Fibroblast of mammary gland (primary cell): Measurements from ENCODE around the gene GRIK4.

ENCODE experiments used
- DNase-seq: peaks from one replicate; pipeline ENCODE4 v3.0.0-alpha.2; 2010; ENCODE audit warnings: low read depth
- H3K4me3 ChIP-seq: 2 replicates; pipeline ENCODE4 v1.5.1; 2011; ENCODE audit warnings: low read depth, mild to moderate bottlenecking, low read length, moderate library complexity; ENCODE audit not compliant: control insufficient read depth
- TF ChIP-seq, protein P1 (sequence below): conservative IDR thresholded peaks from 2 replicates; pipeline ENCODE4 v1.5.1; 2011; ENCODE audit warnings: low read depth, low read length, inconsistent platforms; ENCODE audit not compliant: control insufficient read depth, insufficient read depth

Gene GRIK4

DNA sequence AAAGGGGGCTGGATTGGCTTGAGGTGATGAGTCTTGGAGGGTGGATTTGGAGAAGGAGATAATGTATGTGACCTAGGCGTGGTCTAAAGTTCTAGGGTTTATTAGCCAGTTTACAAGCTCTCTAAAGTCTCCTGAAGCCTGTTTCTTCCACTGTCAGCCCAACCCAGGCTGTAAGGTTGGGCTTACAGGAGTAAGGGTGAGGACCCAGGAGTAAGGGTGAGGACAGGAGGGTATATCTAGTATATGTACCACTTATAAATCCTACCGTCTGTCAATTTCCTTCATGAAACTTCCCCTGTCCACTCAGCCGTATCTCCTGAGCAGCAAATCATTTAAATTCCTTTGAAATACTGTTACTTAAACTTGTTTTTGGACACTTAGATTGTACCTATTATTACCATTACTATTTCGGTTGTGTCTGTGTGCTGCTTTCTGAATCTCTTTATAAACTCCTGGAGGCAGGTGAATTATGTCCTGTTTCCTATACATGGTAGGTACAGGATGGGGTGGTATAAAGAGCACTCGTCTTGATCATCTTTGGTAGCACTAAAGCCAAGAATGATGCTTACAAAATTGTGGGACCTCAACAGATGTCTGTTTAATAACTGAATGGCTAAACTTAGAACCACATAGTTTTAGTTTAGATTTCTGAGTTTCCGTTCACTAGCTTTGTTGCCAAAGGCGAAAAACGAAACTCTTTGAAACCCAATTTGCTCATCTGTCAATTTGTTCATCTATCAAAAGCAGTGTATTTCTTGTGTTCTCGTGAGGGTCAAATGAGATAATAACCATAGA lies 192.0 kb downstream of the GRIK4 start:
- TF ChIP-seq, protein P1, sequence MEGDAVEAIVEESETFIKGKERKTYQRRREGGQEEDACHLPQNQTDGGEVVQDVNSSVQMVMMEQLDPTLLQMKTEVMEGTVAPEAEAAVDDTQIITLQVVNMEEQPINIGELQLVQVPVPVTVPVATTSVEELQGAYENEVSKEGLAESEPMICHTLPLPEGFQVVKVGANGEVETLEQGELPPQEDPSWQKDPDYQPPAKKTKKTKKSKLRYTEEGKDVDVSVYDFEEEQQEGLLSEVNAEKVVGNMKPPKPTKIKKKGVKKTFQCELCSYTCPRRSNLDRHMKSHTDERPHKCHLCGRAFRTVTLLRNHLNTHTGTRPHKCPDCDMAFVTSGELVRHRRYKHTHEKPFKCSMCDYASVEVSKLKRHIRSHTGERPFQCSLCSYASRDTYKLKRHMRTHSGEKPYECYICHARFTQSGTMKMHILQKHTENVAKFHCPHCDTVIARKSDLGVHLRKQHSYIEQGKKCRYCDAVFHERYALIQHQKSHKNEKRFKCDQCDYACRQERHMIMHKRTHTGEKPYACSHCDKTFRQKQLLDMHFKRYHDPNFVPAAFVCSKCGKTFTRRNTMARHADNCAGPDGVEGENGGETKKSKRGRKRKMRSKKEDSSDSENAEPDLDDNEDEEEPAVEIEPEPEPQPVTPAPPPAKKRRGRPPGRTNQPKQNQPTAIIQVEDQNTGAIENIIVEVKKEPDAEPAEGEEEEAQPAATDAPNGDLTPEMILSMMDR: no peak
- no peak overlapping the region for H3K4me3 ChIP-seq
- DNase-seq: no peak

DNA sequence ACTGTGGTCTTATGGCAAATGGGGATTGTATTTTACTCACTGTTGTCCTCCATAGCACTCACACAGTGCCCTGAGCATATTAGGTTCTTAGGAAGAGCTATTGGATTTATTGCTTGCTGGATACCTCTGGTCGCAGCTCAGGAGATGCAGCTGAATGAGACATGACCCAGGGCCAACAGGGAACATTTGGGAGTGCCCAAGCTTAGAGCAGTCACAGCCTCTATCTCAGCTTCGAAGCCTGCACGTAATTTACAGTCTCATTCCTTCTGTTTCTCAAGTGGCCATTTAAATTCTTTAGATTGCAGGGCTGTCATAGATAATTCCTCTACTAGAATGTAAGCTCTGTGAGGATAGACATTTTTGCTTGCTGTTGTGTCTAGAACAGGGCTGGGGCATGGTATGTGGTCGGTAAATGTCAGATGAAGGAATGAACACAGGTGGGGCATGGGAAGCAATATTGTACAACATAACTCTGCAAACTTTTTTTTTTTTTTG lies 192.8 kb downstream of the GRIK4 start:
- H3K4me3 ChIP-seq: no peak overlapping the region
- no peak for DNase-seq
- TF ChIP-seq, protein P1: no peak

DNA sequence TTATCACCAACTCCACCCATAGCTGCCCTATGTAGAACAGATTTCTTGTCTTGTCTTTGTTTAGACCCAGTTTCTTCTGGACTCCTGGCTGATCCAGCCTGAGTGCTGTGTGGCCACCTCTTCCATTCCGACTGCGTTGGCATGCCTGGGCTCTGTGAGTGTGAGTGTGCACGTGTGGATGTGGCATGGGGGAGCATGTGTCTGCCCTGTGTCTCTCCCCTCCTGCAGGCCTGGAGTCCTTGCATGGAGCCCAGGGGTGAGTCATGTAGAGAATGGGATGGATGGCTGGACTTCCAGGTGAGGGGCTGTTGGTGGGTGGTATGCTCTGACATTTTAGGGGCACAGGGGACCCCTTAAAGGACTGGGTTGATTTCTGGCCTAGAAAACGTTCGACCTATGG lies 194.7 kb downstream of the GRIK4 start:
- TF ChIP-seq, protein P1: no peak
- H3K4me3 ChIP-seq: no peak overlapping the region
- no peak for DNase-seq

GRCh38 chr11:120707098-120707497 lies 195.6 kb downstream of the GRIK4 start:
- TF ChIP-seq, protein P1: no peak
- no peak for DNase-seq

DNA sequence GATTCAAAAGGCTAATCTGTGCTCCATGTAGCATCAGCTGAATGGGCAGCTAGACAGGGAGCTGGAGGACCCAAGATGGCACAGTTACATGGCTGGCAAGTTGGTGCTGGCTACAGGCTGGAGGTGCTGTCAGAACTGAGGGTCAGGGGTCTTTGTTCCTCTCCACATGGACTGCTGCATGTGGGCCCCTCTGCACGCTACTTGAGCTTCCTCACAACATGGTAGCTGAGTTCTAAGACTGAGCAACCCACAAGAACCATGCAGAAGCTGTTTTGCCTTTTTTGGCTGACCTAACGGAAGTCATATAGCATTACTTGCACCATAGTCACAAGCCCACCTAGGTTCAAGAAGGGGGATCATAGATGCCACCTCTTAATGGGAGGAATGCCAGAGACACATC lies 196.1 kb downstream of the GRIK4 start:
- TF ChIP-seq, protein P1: no peak
- H3K4me3 ChIP-seq: no peak overlapping the region
- DNase-seq: no peak

More at GRCh38 chr11:120707098-120707497, 195.6 kb downstream of the GRIK4 start:
- no peak overlapping the region for H3K4me3 ChIP-seq

DNA sequence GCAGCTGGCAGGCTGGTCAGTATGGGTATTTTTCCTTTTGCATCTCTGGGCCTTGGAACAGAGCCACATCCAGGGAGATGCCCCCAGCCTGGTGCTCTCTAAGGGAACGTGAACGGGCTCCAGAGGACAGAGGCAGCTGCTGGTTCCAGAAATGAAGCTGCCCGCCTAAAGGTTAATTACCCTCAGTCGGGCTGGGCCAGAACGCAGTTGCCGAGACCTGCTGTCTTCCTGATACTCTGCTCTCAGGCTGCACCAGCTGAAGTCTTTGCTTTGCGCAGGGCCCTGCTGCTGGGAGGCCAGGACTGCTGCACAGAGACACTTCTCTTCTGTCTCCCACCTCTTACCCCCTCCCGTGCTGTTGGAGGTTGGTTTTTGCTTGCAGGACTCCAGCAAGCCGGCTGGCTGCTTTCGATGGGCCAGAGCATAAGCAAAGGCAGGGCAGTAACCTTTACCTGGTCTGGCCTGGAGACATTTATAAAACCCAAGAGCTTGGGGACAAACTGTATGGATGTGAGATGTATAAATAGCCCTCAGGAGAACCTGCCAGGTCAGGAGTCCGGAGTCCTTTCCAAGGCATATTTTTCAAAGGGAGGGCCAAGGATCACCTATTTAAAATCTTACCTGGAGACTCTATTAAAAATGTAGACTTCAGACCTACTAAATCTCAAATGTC lies 197.1 kb downstream of the GRIK4 start:
- TF ChIP-seq, protein P1: no peak
- no peak overlapping the region for H3K4me3 ChIP-seq
- no peak for DNase-seq
